ENCODE results near the gene SRL.
"Not testable (repeated sequence)": the region's sequence is repeated elsewhere in the genome, so short reads cannot be mapped to it uniquely, and the experiment has no call there.

Gene SRL

DNA sequence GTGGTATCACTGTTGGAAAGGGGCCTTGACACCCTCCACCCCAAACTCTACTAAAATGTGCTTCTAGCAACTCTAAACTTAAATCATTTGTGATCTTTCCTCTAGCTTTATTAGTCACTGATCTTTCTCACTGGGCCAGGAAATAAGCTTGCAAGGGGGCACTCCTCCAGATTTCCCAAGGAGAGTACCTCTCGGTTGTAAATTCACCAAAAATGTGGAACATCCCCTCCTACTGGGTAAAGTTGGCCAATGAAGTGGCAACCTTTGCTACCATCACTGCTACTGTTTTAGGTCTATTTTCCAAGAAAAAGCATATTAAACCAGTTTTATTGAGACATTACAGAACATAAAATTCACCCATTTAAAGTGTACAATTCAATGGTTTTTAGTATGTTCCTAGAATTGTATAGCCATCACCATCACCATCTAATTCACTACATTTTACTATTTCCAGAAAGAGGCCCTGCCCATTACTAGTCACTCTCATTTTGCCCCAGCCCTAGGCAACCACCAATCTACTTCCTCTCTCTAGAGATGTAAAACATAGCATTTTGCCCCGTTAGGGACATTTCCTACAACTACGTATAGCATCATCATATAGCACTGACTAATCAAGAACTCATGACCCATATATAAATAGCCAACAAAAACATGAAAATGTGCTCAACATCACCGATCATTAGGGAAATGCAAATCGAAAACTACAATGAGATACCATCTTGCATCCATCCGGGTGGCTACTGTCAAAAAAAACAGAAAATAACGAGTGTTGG lies 81.0 kb downstream of the SRL start:
- DNase-seq (ENCODE audit: low read depth in 2 of 2) = no peak

DNA sequence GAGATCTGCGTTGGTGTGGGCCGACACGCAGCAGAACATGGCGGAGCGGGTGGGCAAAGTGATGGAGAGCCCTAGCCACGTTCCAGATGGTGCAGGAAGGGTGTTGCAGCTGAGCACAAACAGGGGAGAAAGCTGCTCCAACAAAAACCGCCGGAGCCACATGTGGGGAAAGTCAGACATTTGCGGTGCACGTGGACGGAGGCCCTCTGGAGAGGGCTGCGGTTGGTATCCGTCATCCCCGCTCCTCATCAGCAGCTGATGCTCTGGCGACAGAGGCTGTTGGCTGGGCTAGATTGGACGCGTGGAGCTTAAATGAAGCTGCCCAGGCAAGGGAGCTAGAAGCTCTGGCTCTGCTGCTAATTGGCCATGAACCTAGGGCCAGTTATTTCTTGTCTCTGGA lies 82.2 kb downstream of the SRL start:
- no peak for DNase-seq (ENCODE audit: low read depth in 2 of 2)

DNA sequence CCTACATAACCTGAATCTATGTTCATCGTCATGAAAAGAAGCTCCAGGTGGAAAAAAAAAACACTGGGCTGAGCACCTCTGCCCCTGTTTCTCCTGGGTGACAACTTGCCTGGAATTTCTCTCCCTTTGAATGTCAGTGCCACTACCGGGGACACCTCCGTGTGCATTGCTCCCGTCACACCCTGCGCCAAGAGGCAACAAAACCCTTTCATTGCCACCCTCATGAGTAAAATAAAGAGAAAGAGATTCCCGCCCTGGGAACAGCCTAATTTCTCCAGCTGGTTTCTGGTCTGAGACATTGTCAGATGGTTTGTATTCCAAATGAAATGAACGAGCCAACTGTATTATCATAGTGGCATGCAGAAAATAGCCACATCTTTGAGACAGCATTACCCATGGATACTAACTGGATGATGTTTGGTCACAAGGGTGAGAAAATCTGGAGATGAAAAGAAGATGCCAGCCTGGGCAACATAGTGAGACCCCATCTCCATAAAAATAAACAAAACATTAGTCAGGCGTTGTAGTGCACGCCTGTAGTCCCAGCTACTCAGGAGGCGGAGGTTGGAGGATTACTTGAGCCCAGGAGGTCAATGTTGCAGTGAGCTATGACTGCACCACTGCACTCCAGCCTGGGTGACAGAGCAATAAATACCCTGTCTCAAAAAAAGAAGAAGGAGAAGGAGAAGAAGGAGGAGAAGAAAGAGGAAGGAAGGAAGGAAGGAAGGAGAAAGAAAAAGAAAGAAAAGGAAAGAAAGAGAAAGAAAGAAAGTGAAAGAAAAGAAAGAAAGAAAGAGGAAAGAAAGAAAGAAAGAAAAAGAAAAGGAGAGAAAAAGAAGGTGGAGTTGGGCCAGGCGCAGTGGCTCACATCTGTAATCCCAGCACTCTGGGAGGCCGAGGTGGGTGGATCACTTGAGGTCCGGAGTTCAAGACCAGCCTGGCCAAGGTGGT lies 83.5 kb downstream of the SRL start:
- no peak for DNase-seq (ENCODE audit: low read depth in 2 of 2)

DNA sequence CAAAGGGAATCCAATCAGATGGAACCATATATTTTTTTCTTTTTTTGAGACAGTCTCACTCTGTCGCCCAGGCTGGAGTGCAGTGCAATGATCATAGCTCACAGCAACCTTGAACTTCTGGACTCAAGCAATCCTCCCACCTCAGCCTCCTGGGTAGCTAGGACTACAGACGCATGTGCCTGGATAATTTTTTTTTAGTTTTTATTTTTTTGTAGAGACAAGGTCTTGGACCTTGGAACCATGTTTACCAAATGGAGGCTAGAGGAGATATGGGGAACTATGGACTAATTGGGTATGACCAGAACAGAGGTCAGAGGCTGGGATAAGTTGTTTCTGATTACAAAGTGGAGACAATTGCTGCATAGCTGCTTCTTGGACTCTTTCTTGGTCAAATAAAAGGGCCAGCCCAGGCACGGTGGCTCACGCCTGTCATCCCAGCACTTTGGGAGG lies 84.5 kb downstream of the SRL start:
- DNase-seq (ENCODE audit: low read depth in 2 of 2) = no peak

DNA sequence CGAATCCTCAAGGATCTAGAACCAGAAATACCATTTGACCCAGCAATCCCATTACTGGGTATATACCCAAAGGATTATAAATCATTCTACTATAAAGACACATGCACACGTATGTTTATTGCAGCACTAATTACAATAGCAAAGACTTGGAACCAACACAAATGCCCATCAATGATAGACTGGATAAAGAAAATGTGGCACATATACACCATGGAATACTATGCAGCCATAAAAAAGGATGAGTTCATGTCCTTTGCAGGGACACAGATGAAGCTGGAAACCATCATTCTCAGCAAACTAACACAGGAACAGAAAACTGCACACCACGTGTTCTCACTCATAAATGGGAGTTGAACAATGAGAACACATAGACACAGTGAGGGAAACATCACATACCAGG lies 85.4 kb downstream of the SRL start:
- DNase-seq (ENCODE audit: low read depth in 2 of 2) = not testable (repeated sequence)

DNA sequence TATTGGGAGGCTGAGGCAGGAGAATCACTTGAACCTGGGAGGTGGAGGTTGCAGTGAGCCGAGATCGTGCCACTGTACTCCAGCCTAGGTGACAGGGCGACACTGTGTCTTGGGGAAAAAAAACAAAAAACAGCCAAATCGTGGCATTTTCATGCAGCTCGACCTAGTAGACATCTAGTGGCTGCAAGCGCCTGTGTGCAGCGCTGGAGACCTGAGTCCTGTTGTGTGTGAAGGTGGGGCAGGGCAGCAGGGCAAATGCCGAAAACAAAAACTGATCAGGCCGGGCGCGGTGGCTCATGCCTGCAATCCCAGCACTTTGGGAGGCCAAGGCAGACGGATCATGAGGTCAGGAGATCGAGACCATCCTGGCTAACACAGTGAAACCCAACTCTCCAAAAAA lies 88.5 kb downstream of the SRL start:
- not testable (repeated sequence) for DNase-seq (ENCODE audit: low read depth in 2 of 2)

DNA sequence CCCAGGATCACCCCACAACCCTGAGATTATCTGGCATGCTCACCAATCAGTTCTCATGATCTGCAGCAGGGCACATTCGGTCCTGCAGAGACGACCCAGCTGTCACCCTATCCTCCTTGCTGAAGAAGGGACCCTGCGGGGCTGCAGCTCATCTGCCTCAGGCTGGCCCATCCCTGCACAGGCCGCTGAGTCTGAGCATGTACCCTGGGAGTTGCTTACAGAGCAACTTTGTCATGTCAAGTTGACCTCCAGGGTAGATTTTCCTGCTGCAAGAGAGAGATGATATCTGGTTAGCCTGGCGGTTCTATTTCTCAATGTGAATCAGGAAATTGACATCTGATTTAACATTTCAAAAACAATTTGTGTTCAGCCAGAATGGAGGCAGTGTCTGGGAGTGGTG lies 89.6 kb downstream of the SRL start:
- no peak for DNase-seq (ENCODE audit: low read depth in 2 of 2)

DNA sequence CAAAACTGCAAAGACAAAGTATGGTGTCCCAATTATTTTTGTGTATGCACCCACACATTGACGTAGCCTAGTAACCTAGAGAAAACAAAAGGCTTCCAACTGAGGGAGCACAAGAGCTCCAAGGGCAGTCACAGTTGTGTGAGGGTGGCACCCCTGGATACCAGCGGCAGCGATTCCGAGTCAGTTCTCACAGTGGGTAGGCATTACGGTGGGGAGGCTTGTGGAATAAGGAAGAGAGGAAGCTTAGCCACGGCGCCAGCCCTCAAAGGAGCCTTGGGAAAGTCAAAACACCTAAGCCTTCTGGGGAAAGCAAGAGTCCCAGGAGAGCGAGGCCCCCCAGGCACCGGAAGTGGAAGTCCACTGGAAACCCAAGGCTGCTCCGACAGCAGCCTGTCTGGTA lies 94.6 kb downstream of the SRL start:
- DNase-seq (ENCODE audit: low read depth in 2 of 2) = no peak

DNA sequence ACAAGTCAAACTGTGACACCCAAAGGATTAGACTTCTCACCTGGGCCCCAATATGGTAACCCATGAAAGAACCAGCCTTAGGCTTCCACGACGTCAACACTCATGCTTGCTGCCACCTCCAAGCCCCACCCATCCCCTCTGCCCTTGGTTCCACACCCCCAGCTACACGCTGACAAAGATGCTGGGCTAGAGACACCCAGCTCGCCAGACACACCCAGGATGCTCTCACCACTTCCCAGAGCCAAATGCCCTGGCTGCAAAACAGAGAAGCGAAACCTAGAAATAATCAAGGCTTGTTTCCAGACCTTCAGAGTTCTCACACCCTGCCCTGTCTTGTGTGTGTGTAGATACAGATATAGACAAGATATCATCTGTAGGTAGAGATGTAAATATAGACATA lies 99.6 kb downstream of the SRL start:
- DNase-seq (ENCODE audit: low read depth in 2 of 2) = no peak

DNA sequence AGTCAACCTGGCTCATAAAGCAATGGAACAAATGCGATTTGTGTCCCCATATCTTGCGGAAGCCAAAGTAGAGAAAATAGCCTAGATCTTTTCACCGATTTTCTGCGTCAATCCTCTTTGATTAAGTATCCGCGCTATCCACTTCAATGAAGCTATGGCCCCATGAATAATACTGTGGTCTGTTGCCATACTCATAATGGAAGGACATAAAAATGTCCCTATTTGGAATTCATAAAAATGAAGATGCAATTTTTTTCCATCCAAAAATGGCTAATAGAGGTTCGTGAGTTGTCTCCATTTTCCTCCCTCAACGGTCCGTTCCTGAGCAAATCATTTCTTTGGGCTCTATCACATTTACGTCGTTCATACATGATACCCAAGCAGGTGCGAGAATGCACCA lies 100.3 kb downstream of the SRL start:
- no peak for DNase-seq (ENCODE audit: low read depth in 2 of 2)

DNA sequence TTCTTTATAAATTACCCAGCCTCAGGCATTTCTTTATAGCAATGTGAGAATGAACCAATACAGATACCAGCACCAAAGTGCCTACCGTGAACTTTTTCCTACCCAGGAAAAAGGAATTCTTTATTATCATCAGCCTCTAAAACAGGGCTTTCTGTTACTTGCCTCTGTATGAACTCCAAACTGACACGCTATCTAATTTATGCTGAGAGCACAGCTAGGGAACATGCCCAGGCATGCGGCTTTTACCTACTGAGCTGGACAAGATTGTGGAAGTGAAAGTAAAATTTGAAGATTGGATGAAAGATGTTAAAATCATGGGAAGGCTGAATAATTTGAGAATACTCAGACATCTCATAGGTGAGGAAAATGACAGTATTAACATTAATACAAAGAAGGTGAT lies 101.2 kb downstream of the SRL start:
- DNase-seq (ENCODE audit: low read depth in 2 of 2) = no peak

DNA sequence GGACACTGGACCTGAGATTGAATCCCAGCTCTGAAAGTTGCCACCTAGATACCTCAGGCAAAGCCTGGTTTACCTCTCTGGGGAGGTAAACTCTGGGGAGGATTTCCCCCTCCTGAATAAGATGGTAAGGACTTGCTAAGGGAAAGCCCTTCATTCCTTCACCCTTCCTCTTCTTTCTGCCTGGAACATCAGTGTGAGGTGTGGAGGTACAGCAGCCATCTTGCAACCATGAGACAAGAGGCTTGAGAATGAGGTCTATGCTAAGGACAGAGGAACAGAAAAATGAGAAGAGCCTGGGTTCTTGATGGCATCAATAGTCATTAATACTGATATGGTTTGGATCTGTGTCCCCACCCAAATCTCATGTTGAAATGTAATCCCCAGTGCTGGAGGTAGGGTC lies 101.9 kb downstream of the SRL start:
- no peak for DNase-seq (ENCODE audit: low read depth in 2 of 2)
